GM21576 (cell line): Measurements from ENCODE around the gene IFI27.

ENCODE experiments used
- ATAC-seq: cut with Tn5 transposase; IDR thresholded peaks from one replicate; pipeline ENCODE4 v1.9.1; 2021; ENCODE audit warnings: mild to moderate bottlenecking, moderate library complexity; ENCODE audit not compliant: unreplicated experiment

IFI27 gene

DNA sequence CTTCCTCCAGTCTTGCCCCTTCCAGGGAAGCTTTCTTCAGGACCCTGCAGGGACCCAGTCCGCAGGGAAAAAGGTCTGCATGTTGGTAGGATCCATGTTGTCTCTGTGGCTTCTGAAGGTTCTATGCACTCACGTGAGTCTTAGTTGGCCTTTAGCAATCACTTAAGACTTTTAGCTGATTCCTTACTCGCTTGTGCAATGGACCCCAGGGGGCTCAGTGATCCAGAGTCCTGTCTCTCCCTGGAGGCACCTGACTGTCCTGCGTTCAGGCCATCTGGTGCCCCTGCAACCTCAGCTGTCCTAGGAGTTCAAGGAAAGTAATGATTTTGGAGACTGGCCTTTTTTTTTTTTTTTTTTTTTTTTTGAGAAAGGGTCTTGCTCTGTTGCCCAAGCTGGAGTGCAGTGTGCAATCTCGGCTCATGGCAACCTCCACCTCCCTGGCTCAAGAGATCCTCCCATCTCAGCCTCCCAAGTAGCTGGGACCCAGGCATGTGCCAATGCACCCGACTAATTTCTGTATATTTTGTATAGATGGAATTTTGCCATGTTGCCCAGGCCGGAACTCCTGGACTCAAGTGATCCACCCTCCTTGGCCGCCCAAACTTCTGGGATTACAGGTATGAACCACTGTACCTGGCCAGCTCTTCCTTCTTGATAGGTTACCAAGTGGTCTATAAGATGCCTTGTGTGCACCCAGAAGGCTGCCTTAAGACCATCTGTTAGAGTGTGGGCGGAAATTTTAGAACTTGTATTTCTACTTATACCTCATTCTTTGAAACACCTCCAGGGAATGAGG is 14.2 kb downstream of the IFI27 start:
- ATAC-seq = no peak

DNA sequence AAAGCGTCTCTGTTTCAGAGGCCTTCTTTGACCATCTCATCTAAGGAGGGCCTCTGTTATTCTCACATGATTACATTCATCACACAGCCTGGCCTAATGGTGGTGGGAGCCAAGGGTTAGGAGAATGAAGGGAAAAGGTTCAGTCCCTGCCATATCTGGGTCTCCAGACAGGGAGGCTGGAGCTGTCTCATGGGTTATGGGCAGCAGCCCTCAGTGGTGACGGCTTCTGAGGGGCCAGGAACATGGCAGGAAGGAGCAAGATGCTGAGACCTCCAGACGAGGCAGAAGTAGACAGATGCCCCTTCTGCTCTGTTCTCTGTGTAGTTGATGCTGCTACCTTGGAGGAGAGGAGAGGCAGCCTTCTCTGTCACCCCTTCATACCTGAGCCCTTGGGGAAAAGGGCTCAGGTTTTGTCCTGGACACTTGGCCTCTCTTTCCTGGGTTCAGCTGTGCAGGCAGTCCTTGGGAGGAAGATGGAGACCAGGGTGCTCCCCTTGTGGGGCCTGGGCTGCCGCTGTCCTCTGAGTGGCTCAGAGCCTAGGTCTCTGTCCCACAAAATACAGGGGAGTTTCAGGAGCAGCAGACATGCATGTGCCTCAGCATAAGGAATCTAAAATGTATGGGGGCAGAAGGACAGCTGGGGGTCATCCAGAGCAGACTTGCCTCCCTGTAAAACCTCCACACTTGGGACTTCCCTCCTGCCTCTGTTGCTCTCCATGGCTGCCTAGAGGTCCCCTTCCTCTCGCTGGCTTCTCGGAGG is 15.3 kb downstream of the IFI27 start:
- ATAC-seq = no peak

- ATAC-seq = no peak
Observed at GRCh38 chr14:94126419-94126677, 15.8 kb downstream of the IFI27 start.

DNA sequence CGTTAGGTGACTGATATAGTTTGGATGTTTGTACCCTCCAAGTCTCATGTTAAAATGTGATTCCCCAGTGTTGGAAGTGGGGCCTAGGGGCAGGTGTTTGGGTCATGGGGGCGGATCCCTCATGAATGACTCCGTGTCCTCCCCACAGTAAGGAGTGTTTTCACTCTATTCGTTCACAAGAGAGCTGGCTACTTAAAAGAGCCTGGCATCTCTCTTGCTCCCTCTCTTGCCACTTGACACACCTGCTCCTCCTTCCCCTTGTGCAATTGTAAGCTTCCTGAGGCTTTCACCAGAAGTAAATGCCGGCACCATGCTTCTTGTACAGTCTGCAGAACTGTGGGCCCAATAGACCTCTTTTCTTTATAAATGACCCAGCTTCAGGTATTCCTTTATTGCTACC is 16.3 kb downstream of the IFI27 start:
- ATAC-seq = no peak

DNA sequence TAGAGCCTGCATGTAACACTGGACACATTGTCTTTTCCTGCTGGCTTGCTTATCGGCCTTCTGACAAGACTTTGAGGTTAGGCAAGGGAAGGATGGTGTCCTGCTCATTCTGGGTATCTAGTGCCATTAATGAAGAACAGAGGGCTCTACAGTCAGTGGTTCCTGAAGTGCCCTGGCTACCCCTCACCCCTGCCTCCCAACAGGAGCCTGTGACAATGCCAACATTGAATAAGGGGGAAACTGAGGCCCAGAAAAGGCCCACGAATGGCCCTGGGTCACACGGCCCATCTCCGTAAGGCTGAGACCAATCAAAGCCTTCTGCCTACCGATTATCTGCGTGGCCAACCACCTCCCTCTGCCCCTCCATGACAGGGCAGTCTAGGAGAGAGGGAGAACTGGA is 16.8 kb downstream of the IFI27 start:
- ATAC-seq = no peak

DNA sequence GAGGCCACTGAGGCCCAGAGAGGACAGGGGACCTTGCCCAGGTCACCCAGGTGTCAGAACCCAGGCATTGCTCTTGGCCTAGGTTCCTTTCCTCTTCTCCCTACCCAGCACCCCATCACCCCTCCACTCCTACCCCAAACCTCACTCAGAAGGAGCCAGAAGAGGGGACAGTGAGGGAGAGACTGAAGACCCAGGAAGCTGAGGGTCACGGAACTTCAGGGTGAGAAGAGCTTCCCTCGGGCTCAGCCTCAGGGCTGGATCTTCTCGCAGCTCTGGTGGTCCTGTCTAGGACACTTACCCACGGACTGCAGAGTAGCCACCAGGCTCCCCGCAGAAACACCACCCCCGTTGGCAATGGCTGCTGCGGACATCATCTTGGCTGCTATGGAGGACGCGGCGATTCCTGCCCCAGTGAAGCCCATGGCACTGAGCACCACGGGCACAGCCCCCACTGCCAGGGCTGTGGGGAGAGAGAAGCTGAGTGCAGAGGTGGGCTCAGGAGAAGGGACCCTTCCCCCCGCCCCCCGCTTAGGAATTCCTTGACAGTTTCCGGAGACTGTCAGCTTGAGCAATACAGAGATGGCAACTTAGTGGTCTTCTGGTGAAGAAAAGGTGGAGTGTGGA is 17.8 kb downstream of the IFI27 start:
- no peak for ATAC-seq

DNA sequence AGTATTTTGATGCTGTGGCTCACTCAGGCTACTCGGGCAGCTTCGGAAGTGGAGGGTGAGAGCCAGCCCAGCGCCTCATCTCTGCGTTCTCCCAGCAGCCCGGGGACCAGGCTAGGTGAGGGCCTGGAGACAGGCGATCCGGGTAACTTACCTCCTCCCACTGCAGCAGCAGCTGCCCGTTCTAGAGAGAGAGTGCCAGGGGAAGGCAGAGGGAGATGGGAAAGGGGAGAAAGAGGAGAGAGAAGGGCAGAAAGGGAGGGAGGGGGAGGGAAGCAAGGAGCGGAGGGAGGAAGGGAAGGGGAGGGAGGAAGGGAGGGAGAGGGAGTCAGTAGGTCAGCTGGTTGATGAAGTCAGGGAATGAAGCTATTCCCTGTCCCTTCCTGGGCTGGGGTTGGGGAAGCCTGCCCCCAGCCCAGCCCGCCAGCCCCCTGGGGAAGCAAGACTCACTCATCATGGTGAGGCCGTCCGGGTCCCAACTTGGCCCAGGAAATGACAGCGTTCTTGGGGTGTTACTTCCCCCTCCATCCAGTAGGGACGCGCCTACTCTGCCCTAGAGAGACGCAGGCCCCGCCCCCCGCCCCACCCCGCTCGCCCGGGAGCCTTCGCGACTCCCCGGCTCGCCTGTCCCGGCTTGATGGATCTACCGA is 18.7 kb downstream of the IFI27 start, which contains the start of gene IFI27L2:
Gene IFI27L2 (minus strand): TSS at position 494 of the 647 bp plus-strand sequence. CDS start 40 bp downstream, at position 454.
- ATAC-seq = peak; percentile 92

GRCh38 chr14:94129758-94130414 is 19.4 kb downstream of the IFI27 start:
- no peak for ATAC-seq

GRCh38 chr14:94132285-94132887 is 21.9 kb downstream of the IFI27 start:
- ATAC-seq = peak; percentile 45

DNA sequence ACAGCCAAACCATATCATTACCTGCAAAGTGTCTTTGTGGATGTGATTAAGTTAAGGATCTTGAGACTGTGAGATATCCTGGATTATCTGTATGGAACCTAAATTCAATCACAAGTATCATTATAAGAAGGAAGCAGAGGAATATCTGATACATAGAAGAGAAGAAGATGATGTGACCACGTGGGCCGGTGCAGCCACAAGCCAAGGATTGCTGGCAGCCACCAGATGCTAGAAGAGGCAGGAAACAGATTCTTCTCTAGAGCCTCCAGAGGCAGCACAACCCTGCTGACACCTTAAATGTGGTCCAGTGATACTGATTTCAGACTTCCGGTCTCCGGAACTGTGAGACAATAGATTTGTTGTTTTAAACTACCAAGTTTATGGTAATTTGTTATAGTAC is 24.9 kb downstream of the IFI27 start:
- no peak for ATAC-seq

GRCh38 chr14:94136575-94137331 is 26.2 kb downstream of the IFI27 start:
- ATAC-seq = no peak

DNA sequence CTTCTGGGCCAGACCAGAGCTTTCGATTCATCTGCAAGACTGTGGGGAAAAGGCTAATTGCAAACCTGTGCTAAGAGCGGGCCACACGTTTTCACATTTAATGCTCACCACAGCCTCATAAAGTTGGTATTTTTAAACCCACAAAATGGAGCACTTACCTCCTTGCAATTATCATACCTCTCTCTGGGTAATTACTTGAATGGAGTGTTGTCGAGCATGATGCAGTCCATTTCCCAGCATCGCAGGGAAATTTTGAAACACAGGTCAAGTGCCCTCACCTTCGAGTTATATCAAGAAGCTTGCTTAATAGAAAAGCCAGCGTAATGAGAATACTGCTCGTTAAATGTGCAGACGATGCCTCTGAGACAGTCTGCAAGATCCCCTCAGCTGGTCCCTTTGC is 27.7 kb downstream of the IFI27 start:
- ATAC-seq = no peak

- no peak for ATAC-seq
Observed at GRCh38 chr14:94139006-94139405, 28.5 kb downstream of the IFI27 start.

- ATAC-seq = no peak
Observed at GRCh38 chr14:94139421-94139820, 28.9 kb downstream of the IFI27 start.

DNA sequence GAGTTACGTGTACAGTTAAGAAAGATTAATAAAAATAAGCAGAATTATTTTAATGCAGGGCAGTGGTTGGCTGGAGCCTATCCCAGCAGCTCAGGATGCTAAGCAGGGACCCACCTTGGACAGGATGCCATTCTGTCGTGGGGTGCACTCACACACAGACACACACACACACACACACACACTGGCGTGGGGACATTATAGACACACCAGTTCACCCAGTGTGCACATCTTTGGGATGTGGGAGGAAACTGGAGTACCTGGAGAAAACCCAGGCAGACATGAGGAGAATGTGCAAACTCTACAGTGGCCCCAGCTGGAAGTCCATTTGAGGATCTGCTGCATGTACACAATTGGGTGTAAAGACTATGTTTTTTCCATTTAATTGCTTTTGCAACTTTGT is 31.7 kb downstream of the IFI27 start:
- ATAC-seq = no peak

DNA sequence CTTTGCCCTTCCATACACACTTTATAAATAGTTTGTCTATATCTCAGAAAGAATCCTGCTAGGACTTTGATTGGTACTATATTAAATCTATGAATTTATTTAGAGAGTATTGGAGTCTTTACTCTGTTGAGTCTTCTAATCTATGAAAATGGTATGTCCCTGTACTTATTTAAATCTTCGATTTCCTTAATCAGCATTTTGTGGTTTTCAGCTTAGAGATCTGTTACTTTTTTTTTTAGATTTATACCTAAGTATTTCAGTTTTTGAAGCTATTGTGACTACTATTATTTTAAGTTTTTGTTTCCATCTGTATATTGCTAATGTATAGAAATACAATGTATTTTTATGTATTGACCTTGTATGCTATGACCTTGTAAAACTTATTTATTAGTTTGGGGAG is 32.3 kb downstream of the IFI27 start:
- no peak for ATAC-seq

DNA sequence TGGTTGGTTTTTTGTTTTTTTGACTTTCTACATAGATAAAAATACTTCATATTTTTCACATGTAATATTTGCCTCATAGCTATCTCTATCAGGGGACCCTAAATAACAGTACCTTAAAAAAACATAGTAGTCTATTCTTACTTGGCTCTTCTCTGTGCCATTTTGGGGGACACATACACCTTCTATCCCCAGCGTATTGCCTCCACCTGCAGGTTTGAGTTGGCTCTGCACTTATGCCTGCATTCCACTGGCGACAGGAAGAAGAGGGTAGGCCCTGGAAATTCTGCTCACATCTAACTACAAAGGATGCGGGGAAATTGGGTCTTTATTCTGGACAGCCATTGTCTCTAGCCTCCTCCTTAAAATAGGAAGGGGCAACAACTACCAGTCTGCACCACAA is 32.7 kb downstream of the IFI27 start:
- no peak for ATAC-seq

DNA sequence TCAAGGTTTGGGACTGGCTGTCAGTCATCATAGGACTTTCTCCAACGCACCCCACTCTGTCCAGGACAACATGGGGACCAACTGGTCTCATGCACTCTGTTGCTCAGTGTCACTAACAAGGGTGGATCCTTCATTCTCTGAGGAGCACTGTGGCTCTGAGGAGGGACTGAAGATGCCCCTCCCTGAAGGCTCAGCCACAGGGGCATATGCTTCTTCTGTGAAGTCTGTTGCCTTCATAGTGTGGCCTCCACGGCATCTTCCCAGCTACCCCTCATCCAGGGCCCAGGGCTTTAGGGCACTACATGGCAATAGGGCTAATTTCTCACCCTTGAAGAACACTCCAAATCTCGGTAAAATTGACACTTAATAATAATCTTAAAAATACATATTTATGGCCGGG is 33.2 kb downstream of the IFI27 start:
- ATAC-seq = no peak

- no peak for ATAC-seq
Observed at GRCh38 chr14:94144765-94145164, 34.2 kb downstream of the IFI27 start.
